Measurements from ENCODE around the gene GSDMA. TPM values are rescaled to one million over a fixed set of nuclear protein-coding genes. Genes with fewer than 3 reads are reported as not detected.

GSDMA gene, protein sequence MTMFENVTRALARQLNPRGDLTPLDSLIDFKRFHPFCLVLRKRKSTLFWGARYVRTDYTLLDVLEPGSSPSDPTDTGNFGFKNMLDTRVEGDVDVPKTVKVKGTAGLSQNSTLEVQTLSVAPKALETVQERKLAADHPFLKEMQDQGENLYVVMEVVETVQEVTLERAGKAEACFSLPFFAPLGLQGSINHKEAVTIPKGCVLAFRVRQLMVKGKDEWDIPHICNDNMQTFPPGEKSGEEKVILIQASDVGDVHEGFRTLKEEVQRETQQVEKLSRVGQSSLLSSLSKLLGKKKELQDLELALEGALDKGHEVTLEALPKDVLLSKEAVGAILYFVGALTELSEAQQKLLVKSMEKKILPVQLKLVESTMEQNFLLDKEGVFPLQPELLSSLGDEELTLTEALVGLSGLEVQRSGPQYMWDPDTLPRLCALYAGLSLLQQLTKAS
- 1 to 10 TPM in 4 of 5 donors, under 1 TPM in 1; 0.86 to 7.6 (median 3.4) TPM for total RNA-seq
- total RNA-seq (2013): 1.0 TPM
- total RNA-seq: 0 to 7.7 (median 0.55) reads per million in 29 experiments

DNA sequence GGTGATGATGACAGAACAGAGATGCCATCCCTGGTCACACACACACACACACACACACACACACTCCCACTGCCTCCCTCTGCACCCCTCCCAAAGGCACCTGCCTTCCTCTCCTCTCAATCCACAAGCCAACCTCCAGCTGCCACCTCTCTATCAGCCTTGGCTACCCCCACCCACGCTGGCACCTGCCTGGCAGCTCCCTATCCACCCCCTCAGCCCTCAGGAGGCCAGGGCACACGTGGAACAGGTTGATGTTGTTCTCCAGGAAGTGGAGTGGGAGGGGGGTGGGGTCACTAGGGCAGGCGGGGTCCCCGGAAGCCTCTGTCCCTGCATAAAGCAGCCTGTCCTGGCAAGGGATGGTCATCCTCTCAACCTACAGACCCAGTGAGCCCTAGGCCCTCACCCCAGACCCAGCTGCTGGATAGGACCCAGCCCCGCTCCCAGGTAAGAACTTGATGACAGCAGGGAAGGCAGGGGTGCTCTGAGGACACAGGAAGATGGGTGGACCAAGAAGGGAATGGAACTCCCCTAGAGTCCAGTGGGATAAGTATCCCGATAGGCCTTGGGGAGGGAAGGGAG, at the start of gene GSDMA:
GSDMA (plus strand) TSS at position 363 of the 579 bp plus-strand sequence. CDS start 2,684 bp downstream, outside the sequence.
- Histone ChIP-seq H3K4me3 (ENCODE audit: control insufficient read depth in 1 of 2, extremely low read depth in 1 of 2, low read length in 1 of 2) (no peak within 1 kb of the TSS), H3K36me3 (ENCODE audit: control insufficient read depth in 2 of 2, extremely low read depth in 1 of 2, insufficient read depth in 1 of 2, low read length in 1 of 2) (no peaks in the 10 kb centered on the region), H3K27me3 (replicated peaks in 1 of 2; ENCODE audit: control insufficient read depth in 2 of 2, extremely low read depth in 1 of 2, insufficient read depth in 2 of 2, low read length in 1 of 2) (peaks cover 0 to 11% of the 10 kb centered on the region in 2 experiments), H3K9me3 (no peaks in the 10 kb centered on the region), H3K4me1 (ENCODE audit: control insufficient read depth in 1 of 2, extremely low read depth in 1 of 2, insufficient read depth in 2 of 2, low read length in 2 of 2) (peaks cover 2 to 46% of the 10 kb centered on the region in 2 experiments), H3K27ac (ENCODE audit: low read length) (peak within 1 kb of the TSS; percentile 1)
- Mint-ChIP-seq H3K27me3 (no peaks in the 10 kb centered on the region), H3K27ac (peak within 1 kb of the TSS; percentile 89 to 92), H3K36me3 (no peaks in the 10 kb centered on the region), H3K4me3 (peak within 1 kb of the TSS in 2 of 3 donors; percentile 39 to 52), H3K4me1 (peaks cover 27 to 46% (median 42%) of the 10 kb centered on the region in 3 donors), H3K9me3 (no peaks in the 10 kb centered on the region)
- ChIA-PET POLR2A (interaction anchor here in 1 of 2 donors (0.6 kb wide), 1 partner anchor 116 kb away, joined by 6 read pairs; no protein-coding TSS in a partner anchor), CTCF (interaction anchor here in 1 of 2 donors (0.5 kb wide), 1 partner anchor 150 kb away, joined by 3 read pairs; no protein-coding TSS in a partner anchor)
- ATAC-seq (replicated peaks in 1 of 4) (peak in 1 of 4 experiments; percentile 25), DNase-seq (peak in 1 of 35 experiments; percentile 30)
- WGBS (ENCODE audit: insufficient coverage): 100% methylated on average over 1 of the region's 6 CpGs

DNA sequence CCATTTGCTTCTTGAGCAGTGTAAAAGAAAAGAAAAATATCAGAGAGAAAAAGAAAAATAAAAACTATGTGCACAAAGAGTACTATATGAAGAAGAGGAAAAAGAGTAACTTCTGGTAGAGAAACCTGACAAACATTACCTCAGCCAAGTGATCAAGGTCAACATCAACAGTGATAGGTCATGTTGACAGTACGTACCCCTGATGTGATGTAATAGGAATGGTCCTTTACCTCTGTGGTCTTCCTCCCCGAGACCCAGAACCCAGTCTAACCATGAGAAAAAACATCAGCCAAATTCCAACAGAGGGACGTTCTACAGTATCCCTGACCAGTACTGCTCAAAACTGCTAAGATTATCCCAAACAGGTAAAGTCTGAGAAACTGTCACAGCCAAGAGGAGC, 48.8 kb upstream of the GSDMA start:
- ChIA-PET POLR2A (no interaction called here), CTCF (no interaction called here)
- no peak overlapping the region for H3K4me3 ChIP-seq (ENCODE audit: control insufficient read depth in 1 of 2, extremely low read depth in 1 of 2, low read length in 1 of 2)
- WGBS (ENCODE audit: insufficient coverage): no CpG with 5 or more reads among the region's 3 CpGs
- Mint-ChIP-seq H3K4me3 (no peak overlapping the region), H3K27me3 (no peaks in the 10 kb centered on the region), H3K9me3 (no peaks in the 10 kb centered on the region), H3K27ac (no peak overlapping the region), H3K4me1 (peaks cover 18 to 24% (median 22%) of the 10 kb centered on the region in 3 donors), H3K36me3 (peaks cover 49% of the 10 kb centered on the region)
- DNase-seq (no peak), ATAC-seq (replicated peaks in 1 of 4) (no peak)
- H3K9me3 ChIP-seq: no peaks in the 10 kb centered on the region
- H3K36me3 ChIP-seq (ENCODE audit: control insufficient read depth in 2 of 2, extremely low read depth in 1 of 2, insufficient read depth in 1 of 2, low read length in 1 of 2): peaks cover 31% of the 10 kb centered on the region in 2 donors
- H3K27ac ChIP-seq (ENCODE audit: low read length): no peak overlapping the region
- no peaks in the 10 kb centered on the region for H3K27me3 ChIP-seq (replicated peaks in 1 of 2; ENCODE audit: control insufficient read depth in 2 of 2, extremely low read depth in 1 of 2, insufficient read depth in 2 of 2, low read length in 1 of 2)
- H3K4me1 ChIP-seq (ENCODE audit: control insufficient read depth in 1 of 2, extremely low read depth in 1 of 2, insufficient read depth in 2 of 2, low read length in 2 of 2): peaks cover 0 to 13% of the 10 kb centered on the region in 2 experiments

DNA sequence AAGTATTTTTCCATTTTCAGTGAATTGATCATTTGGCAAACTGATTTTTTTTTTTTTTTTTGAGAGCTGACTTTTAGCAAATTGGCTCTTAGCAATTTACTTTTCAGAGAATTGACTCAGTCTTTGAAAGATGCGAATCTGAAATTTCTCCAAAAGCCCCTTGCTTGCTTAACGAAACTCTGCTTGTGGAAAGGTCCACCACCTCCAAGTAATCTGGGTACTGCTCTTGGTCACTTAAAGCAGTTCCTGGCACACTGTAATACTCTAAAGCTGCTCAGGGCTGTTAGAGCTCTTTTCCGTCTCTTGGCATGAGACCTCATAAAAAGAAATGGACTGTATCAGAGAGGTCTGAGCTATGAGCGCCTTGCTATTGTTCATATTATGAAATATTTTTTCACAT, 47.2 kb upstream of the GSDMA start:
- Mint-ChIP-seq H3K4me1 (peaks cover 24 to 36% (median 31%) of the 10 kb centered on the region in 3 donors), H3K27ac (no peak overlapping the region), H3K36me3 (peaks cover 50% of the 10 kb centered on the region), H3K9me3 (no peaks in the 10 kb centered on the region), H3K4me3 (no peak overlapping the region), H3K27me3 (no peaks in the 10 kb centered on the region)
- Histone ChIP-seq H3K36me3 (ENCODE audit: control insufficient read depth in 2 of 2, extremely low read depth in 1 of 2, insufficient read depth in 1 of 2, low read length in 1 of 2) (peaks cover 26 to 27% of the 10 kb centered on the region in 2 donors), H3K4me3 (ENCODE audit: control insufficient read depth in 1 of 2, extremely low read depth in 1 of 2, low read length in 1 of 2) (no peak overlapping the region), H3K4me1 (ENCODE audit: control insufficient read depth in 1 of 2, extremely low read depth in 1 of 2, insufficient read depth in 2 of 2, low read length in 2 of 2) (peaks cover 5 to 21% of the 10 kb centered on the region in 2 experiments), H3K27ac (ENCODE audit: low read length) (no peak overlapping the region), H3K9me3 (no peaks in the 10 kb centered on the region), H3K27me3 (replicated peaks in 1 of 2; ENCODE audit: control insufficient read depth in 2 of 2, extremely low read depth in 1 of 2, insufficient read depth in 2 of 2, low read length in 1 of 2) (no peaks in the 10 kb centered on the region)
- ChIA-PET CTCF (interaction anchor here (0.6 kb wide), 2 partner anchors 38 to 114 kb away, joined by 3 to 4 read pairs; no protein-coding TSS in a partner anchor), POLR2A (interaction anchor here (0.6 to 1.2 kb wide), 6 partner anchors 20 to 524 kb away, joined by 3 to 9 read pairs (median 6); no protein-coding TSS in a partner anchor)
- ATAC-seq (replicated peaks in 1 of 4) (no peak), DNase-seq (no peak)
- WGBS (ENCODE audit: insufficient coverage): 60% methylated on average over 1 of the region's 4 CpGs

DNA sequence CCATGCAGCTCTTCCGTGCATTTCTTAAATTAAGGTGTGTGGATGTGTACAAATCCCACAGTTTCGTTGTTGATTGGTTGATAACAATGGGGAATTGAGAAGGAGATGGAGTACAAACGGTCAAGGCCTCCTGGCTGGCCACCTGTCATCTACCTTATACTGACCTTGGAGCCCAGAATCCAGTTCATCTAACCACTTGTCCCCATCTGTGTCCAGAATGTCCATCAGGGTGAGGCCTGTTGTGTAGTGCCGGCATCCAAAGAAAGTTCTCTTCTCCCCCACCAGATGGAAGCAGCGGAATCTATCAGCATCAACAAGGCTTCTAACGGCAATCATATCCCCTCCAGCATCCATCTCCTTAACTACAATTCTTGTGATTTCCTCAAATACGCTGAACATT, 45.9 kb upstream of the GSDMA start:
- H3K27me3 ChIP-seq (replicated peaks in 1 of 2; ENCODE audit: control insufficient read depth in 2 of 2, extremely low read depth in 1 of 2, insufficient read depth in 2 of 2, low read length in 1 of 2): no peaks in the 10 kb centered on the region
- peaks cover 17 to 35% of the 10 kb centered on the region in 2 experiments for H3K4me1 ChIP-seq (ENCODE audit: control insufficient read depth in 1 of 2, extremely low read depth in 1 of 2, insufficient read depth in 2 of 2, low read length in 2 of 2)
- H3K27ac ChIP-seq (ENCODE audit: low read length): no peak overlapping the region
- H3K9me3 ChIP-seq: no peaks in the 10 kb centered on the region
- peaks cover 37 to 49% (median 45%) of the 10 kb centered on the region in 3 donors for H3K4me1 Mint-ChIP-seq
- H3K36me3 ChIP-seq (ENCODE audit: control insufficient read depth in 2 of 2, extremely low read depth in 1 of 2, insufficient read depth in 1 of 2, low read length in 1 of 2): peaks cover 18 to 34% of the 10 kb centered on the region in 2 donors
- H3K27ac Mint-ChIP-seq: no peak overlapping the region
- ChIA-PET CTCF (no interaction called here), POLR2A (no interaction called here)
- no peak for DNase-seq
- H3K36me3 Mint-ChIP-seq: peaks cover 45% of the 10 kb centered on the region
- no peaks in the 10 kb centered on the region for H3K27me3 Mint-ChIP-seq
- no peaks in the 10 kb centered on the region for H3K9me3 Mint-ChIP-seq
- no peak overlapping the region for H3K4me3 Mint-ChIP-seq
- ATAC-seq (replicated peaks in 1 of 4): no peak
- WGBS (ENCODE audit: insufficient coverage): 100% methylated on average over 1 of the region's 7 CpGs
- H3K4me3 ChIP-seq (ENCODE audit: control insufficient read depth in 1 of 2, extremely low read depth in 1 of 2, low read length in 1 of 2): no peak overlapping the region

DNA sequence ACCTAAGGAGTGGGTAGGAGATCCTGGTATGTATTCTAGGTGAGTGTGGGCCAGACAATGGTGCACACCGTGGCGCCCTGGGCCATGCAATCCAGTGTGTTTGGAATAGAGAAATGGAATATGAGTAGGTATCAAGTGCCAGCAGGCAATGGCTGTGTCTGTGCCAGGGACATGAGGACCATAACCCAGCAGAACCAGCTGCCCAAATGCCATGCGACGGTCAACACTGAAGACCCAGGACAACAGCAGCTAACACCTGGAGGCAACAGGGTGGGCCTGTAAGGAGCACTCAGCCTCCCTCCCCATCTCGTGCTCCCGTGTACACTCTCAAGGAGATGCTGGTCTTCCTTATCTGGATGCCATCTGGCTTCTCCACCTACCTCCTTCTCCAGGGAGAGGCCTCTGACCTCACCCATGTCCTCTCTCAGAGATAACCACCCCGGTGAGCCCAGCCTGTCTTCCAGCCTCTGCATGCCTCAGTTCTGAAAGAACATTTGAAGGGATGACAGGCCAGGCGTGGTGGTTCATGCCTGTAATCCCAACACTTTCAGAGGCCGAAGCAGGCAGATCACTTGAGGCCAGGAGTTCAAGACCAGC, 43.6 kb upstream of the GSDMA start:
- ATAC-seq (replicated peaks in 1 of 4) (no peak), DNase-seq (no peak)
- peaks cover 29 to 57% of the 10 kb centered on the region in 2 experiments for H3K4me1 ChIP-seq (ENCODE audit: control insufficient read depth in 1 of 2, extremely low read depth in 1 of 2, insufficient read depth in 2 of 2, low read length in 2 of 2)
- H3K27ac ChIP-seq (ENCODE audit: low read length): no peak overlapping the region
- no peaks in the 10 kb centered on the region for H3K27me3 Mint-ChIP-seq
- H3K36me3 Mint-ChIP-seq: peaks cover 47% of the 10 kb centered on the region
- peaks cover 20 to 49% of the 10 kb centered on the region in 2 donors for H3K36me3 ChIP-seq (ENCODE audit: control insufficient read depth in 2 of 2, extremely low read depth in 1 of 2, insufficient read depth in 1 of 2, low read length in 1 of 2)
- 97% methylated on average over 9 of the region's 9 CpGs for WGBS (ENCODE audit: insufficient coverage)
- CTCF ChIA-PET: no interaction called here
- POLR2A ChIA-PET: interaction anchor here (0.6 kb wide), 2 partner anchors 24 to 34 kb away, joined by 3 to 5 read pairs; no protein-coding TSS in a partner anchor
- H3K4me1 Mint-ChIP-seq: peaks cover 58 to 70% (median 65%) of the 10 kb centered on the region in 3 donors
- peak overlapping the region in 1 of 2 donors; percentile 19 for H3K27ac Mint-ChIP-seq
- no peaks in the 10 kb centered on the region for H3K9me3 ChIP-seq
- H3K9me3 Mint-ChIP-seq: no peaks in the 10 kb centered on the region
- no peak overlapping the region for H3K4me3 ChIP-seq (ENCODE audit: control insufficient read depth in 1 of 2, extremely low read depth in 1 of 2, low read length in 1 of 2)
- H3K4me3 Mint-ChIP-seq: peak overlapping the region in 1 of 3 donors; percentile 74
- H3K27me3 ChIP-seq (replicated peaks in 1 of 2; ENCODE audit: control insufficient read depth in 2 of 2, extremely low read depth in 1 of 2, insufficient read depth in 2 of 2, low read length in 1 of 2): no peaks in the 10 kb centered on the region

All from T-cell (primary cell).